K562 (cell line): Measurements from ENCODE around the gene FAM222A. TPM values are rescaled to one million over a fixed set of nuclear protein-coding genes. Genes with fewer than 3 reads are reported as not detected.

Experiments
- ATAC-seq: fragments of 200-7000 bp; cut with Tn5 transposase; 3 replicates; pipeline ENCODE4 v1.9.1; 2020; ENCODE audit warnings: moderate library complexity
- BruUV-seq: library from RNA; stranded (reverse); fragments of 400-500 nt; replicated peaks from 2 replicates; lab custom pipeline; 2021; lab: Mats Ljungman, UMichigan
- CTCF ChIA-PET: fragments of 300-600 bp; formaldehyde crosslinking; extraction: SDS; loops from one replicate; lab custom pipeline; 2021; ENCODE audit warnings: low intra/inter-chr PET ratio; lab: Yijun Ruan, JAX
- POLR2A ChIA-PET: fragments of 300-600, 350-650 bp; sonication (Branson Sonifier 250); formaldehyde crosslinking; extraction: SDS; loops from one replicate; lab custom pipeline; 2021; ENCODE audit warnings: antibody characterized with exemption, inconsistent platforms; lab: Yijun Ruan, JAX
- DNase-seq, 4 experiments: peaks; one replicate each; pipeline versions ENCODE4 v3.0.0 to v3.0.0-alpha.2; 2011 to 2018; ENCODE audit warnings: low spot score in 3 of 4, mixed read lengths in 3 of 4; ENCODE audit errors: extremely low read depth in 1 of 4
- FAIRE-seq: peaks from 2 replicates; lab custom pipeline; 2011; peaks lifted over from hg19 to GRCh38; lab: Jason Lieb, UNC
- H2AFZ ChIP-seq: 2 replicates; pipeline ENCODE4 v1.6.0; 2011; ENCODE audit warnings: low read depth, low read length, control low read depth, inconsistent platforms
- H3K27ac ChIP-seq: fragments of 200-600 bp; 3 replicates; pipeline ENCODE4 v1.8.0; 2011; ENCODE audit warnings: low read depth, mild to moderate bottlenecking, control low read depth, inconsistent platforms, low read length, moderate library complexity, mixed read lengths; ENCODE audit errors: extremely low read depth
- H3K27me3 ChIP-seq, 2 experiments: fragments of 300-600 bp in 1 of 2; 2 replicates in 1 of 2; 3 replicates in 1 of 2; pipeline versions ENCODE4 v1.6.0 to v1.8.0; 2011; ENCODE audit warnings: inconsistent platforms in 2 of 2, low read length in 2 of 2, mild to moderate bottlenecking in 1 of 2, mixed read lengths in 1 of 2, moderate library complexity in 1 of 2; ENCODE audit not compliant: control insufficient read depth in 2 of 2, insufficient read depth in 2 of 2
- H3K36me3 ChIP-seq: fragments of 300-600 bp; 3 replicates; pipeline ENCODE4 v1.8.0; 2011; ENCODE audit warnings: mild to moderate bottlenecking, low read length, inconsistent platforms; ENCODE audit not compliant: control insufficient read depth, insufficient read depth
- H3K4me1 ChIP-seq, 2 experiments: fragments of 200-600 bp in 1 of 2; replicated peaks in 1 of 2; 2 replicates in 1 of 2; 3 replicates in 1 of 2; pipeline versions ENCODE4 v1.5.1 to v1.8.0; 2011; ENCODE audit warnings: inconsistent platforms in 2 of 2, low read length in 2 of 2, mild to moderate bottlenecking in 1 of 2, mixed read lengths in 1 of 2, moderate library complexity in 1 of 2; ENCODE audit not compliant: control insufficient read depth in 2 of 2, insufficient read depth in 2 of 2
- H3K4me2 ChIP-seq: 2 replicates; pipeline ENCODE4 v1.6.1; 2011; ENCODE audit warnings: low read length, control low read depth, inconsistent platforms, mixed read lengths; ENCODE audit not compliant: insufficient read depth
- H3K4me3 ChIP-seq: fragments of 200-600 bp; sonication (generic), shearing (Covaris generic); 2 replicates; pipeline ENCODE4 v1.5.1; 2016; ENCODE audit warnings: control low read depth, inconsistent platforms
- H3K79me2 ChIP-seq: fragments of 200-600 bp; 3 replicates; pipeline ENCODE4 v1.8.0; 2011; ENCODE audit warnings: low read length, inconsistent platforms; ENCODE audit not compliant: control insufficient read depth, insufficient read depth
- H3K9ac ChIP-seq, 2 experiments: 2 replicates each; pipeline versions ENCODE4 v1.6.0 to v1.6.1; 2011; ENCODE audit warnings: low read depth in 2 of 2, low read length in 2 of 2, control low read depth in 1 of 2, inconsistent platforms in 1 of 2, mild to moderate bottlenecking in 1 of 2, mixed read lengths in 1 of 2; ENCODE audit not compliant: insufficient read depth in 1 of 2
- H3K9me1 ChIP-seq: one replicate; pipeline ENCODE4 v1.6.0; 2011; ENCODE audit warnings: inconsistent platforms, mild to moderate bottlenecking, low read length, moderate library complexity; ENCODE audit not compliant: control insufficient read depth, insufficient read depth
- H3K9me3 ChIP-seq: replicated peaks from 2 replicates; pipeline ENCODE4 v1.5.1; 2011; ENCODE audit warnings: low read depth, low read length, inconsistent platforms; ENCODE audit not compliant: control insufficient read depth, insufficient read depth
- H4K20me1 ChIP-seq: replicated peaks from 2 replicates; pipeline ENCODE4 v1.6.1; 2011; ENCODE audit warnings: low read length, inconsistent platforms, mixed read lengths; ENCODE audit not compliant: control insufficient read depth, insufficient read depth
- CBX1 ChIP-seq: sonication (generic); IDR thresholded peaks from 2 replicates; pipeline ENCODE4 v1.6.1; 2016; ENCODE audit warnings: antibody characterized with exemption, low read depth, mild to moderate bottlenecking
- CEBPZ ChIP-seq: fragments of 150-350 bp; IDR thresholded peaks from 2 replicates; pipeline ENCODE4 v1.6.1; 2014; ENCODE audit warnings: low read depth, mild to moderate bottlenecking, low read length, borderline replicate concordance
- DMBX1 ChIP-seq: fragments of 250-450 bp; sonication (Bioruptor Pico); IDR thresholded peaks from 2 replicates; pipeline ENCODE4 v1.8.0; 2022; ENCODE audit warnings: inconsistent platforms, mild to moderate bottlenecking, moderate library complexity, borderline replicate concordance
- DPF2 ChIP-seq: fragments of 450-650 bp; IDR thresholded peaks from 2 replicates; pipeline ENCODE4 v1.6.1; 2016
- EP300 ChIP-seq: IDR thresholded peaks from 2 replicates; pipeline ENCODE4 v1.6.1; 2012; ENCODE audit warnings: low read length, improper control_type of control experiment
- MLLT1 ChIP-seq, 2 experiments: fragments of 450-650 bp; IDR thresholded peaks; 2 replicates each; pipeline ENCODE4 v1.6.1; 2016
- POLR3A ChIP-seq: IDR thresholded peaks from 2 replicates; pipeline ENCODE4 v1.6.1; 2011; ENCODE audit warnings: borderline replicate concordance, mild to moderate bottlenecking, moderate library complexity; ENCODE audit not compliant: insufficient read length, insufficient read depth; ENCODE audit errors: extremely low read depth
- PRMT5 ChIP-seq: sonication (generic); formaldehyde crosslinking; IDR thresholded peaks from 2 replicates; pipeline ENCODE4 v1.5.0; 2020; ENCODE audit warnings: missing genetic modification reagents
- SP1 ChIP-seq: sonication (generic); formaldehyde crosslinking; IDR thresholded peaks from 2 replicates; pipeline ENCODE4 v1.8.1; 2022; ENCODE audit warnings: mild to moderate bottlenecking, missing genetic modification reagents
- ZNF583 ChIP-seq: fragments of 250-450 bp; sonication (Bioruptor Pico); IDR thresholded peaks from 2 replicates; pipeline ENCODE4 v1.4.0; 2020
- ZNF609 ChIP-seq: sonication (generic); formaldehyde crosslinking; IDR thresholded peaks from 2 replicates; pipeline ENCODE4 v1.8.1; 2023; ENCODE audit warnings: missing genetic modification reagents, mild to moderate bottlenecking, borderline replicate concordance
- WGBS: fragments of 100-300 bp; shearing (Covaris generic); methylation state at CpG from one replicate; pipeline ENCODE4 v1.1.6; 2016; ENCODE audit warnings: low coverage, mixed read lengths; ENCODE audit not compliant: insufficient coverage; ENCODE audit errors: missing lambda C conversion rate; 5-methylcytosine and 5-hydroxymethylcytosine counted together
- in situ Hi-C: fragments of 300-500 bp; cut with MboI; formaldehyde crosslinking; loops from 4 replicates; pipeline ENCODE4 v1.15.0; 2018; ENCODE audit warnings: inconsistent platforms, mixed read lengths
- intact Hi-C: fragments of 100-400 bp; cut with micrococcal nuclease; formaldehyde crosslinking; loops from 2 replicates; pipeline ENCODE4 v1.14.2; 2022
- polyA plus RNA-seq, 8 experiments: library from polyadenylated mRNA; depleted of rRNA in 4 of 8; stranded (reverse) in 5 of 8; unstranded in 3 of 8; fragments of >200 nt; fragmentation: Nextera tagmentation in 2 of 8; fragmentation: Illumina TruSeq in 1 of 8; extraction: Ambion mirVana in 2 of 8; extraction: Trizol in 1 of 8; gene quantifications; 2 replicates each; pipeline versions ENCODE4 v1.2.1 to v1.2.3, GENCODE V29; 2011 to 2014; ENCODE audit warnings: inconsistent platforms in 1 of 8, missing spikeins in 1 of 8
- total RNA-seq, 7 experiments: library from RNA; depleted of rRNA in 6 of 7; stranded (reverse); fragments of >200 nt in 6 of 7; fragmentation: Illumina TruSeq in 2 of 7; extraction: Trizol in 2 of 7; gene quantifications; 2 replicates each; pipeline versions ENCODE4 v1.2.1 to v1.2.3, GENCODE V29; 2011 to 2021; ENCODE audit warnings: low replicate concordance in 1 of 7

FAM222A gene
- total and polyA plus RNA-seq, 9 of the 15 experiments (the other 6 are each of a cell fraction or from before 2014, with no cell fraction given) = 0.03 to 0.36 (median 0.12) TPM; not detected in 1

GRCh38 chr12:109697270-109697553 lies 16.4 kb upstream of the FAM222A start:
- in situ Hi-C loops (no loop called here), intact Hi-C loops (no loop called here)
- FAIRE-seq = no peak
- H3K27me3 ChIP-seq = peaks cover 0 to 22% of the 10 kb centered on the region in 2 experiments; a peak in 2 of 5 replicates
- CTCF ChIA-PET = no interaction called here
- TF ChIP-seq ZNF609 (CRISPR knock-in tag) (no peak), PRMT5 (CRISPR knock-in tag) (no peak), DMBX1 (no peak), CBX1 (no peak), CEBPZ (no peak), SP1 (CRISPR knock-in tag) (no peak), ZNF583 (CRISPR knock-in tag) (no peak), DPF2 (no peak), POLR3A (no peak), EP300 (no peak), MLLT1 (IDR thresholded peaks at IDR 0.05) (no peak)
- POLR2A ChIA-PET = interaction anchor here (1.2 kb wide), 1 partner anchor 105 kb away, joined by 3 read pairs; no protein-coding TSS in a partner anchor
- H3K4me3 ChIP-seq = no peak overlapping the region
- no TSS peak for BruUV-seq
- no peak for DNase-seq
- H2AFZ ChIP-seq = no peak overlapping the region
- H3K9ac ChIP-seq = no peak overlapping the region
- H3K9me1 ChIP-seq = peaks cover 3% of the 10 kb centered on the region
- 21% methylated on average over 2 of the region's 2 CpGs for WGBS
- H3K79me2 ChIP-seq = no peaks in the 10 kb centered on the region
- no peaks in the 10 kb centered on the region for H3K9me3 ChIP-seq
- ATAC-seq = no peak
- H3K27ac ChIP-seq = no peak overlapping the region
- H3K4me2 ChIP-seq = no peak overlapping the region
- H3K4me1 ChIP-seq = peaks cover 15 to 20% of the 10 kb centered on the region in 2 experiments; a peak in 3 of 5 replicates
- no peaks in the 10 kb centered on the region for H4K20me1 ChIP-seq
- no peaks in the 10 kb centered on the region for H3K36me3 ChIP-seq
